ENCODE results near the gene ATG10.

DNA sequence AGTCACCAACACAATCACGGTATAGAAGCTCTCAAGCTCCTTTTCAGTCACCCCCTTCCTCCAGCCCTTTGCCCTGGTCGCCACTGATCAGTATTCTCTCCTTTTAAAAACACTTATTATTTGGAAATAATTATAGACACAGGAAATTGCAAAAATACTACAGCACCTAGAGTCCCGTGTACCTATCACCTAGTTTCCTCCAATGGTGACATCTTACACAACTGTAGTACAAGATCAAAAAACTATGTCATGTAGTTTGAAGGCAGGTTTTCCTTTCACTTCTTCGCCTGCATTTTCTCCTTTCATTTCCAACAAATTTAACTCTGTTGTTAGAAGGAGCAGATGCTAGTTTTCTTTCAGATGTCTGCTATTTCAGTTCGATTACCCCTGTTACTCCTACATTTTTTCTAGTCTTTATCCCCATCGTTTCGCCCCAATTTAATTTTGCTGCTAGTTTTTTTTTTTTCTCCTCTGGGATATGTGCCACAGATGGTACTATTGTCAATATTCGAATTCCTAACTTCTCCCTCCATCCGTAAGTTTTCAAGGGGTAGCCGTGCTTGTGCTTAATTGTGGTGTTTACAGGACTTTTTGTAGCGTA, 612 bp upstream of the ATG10 start:
- TF ChIP-seq, protein P1, sequence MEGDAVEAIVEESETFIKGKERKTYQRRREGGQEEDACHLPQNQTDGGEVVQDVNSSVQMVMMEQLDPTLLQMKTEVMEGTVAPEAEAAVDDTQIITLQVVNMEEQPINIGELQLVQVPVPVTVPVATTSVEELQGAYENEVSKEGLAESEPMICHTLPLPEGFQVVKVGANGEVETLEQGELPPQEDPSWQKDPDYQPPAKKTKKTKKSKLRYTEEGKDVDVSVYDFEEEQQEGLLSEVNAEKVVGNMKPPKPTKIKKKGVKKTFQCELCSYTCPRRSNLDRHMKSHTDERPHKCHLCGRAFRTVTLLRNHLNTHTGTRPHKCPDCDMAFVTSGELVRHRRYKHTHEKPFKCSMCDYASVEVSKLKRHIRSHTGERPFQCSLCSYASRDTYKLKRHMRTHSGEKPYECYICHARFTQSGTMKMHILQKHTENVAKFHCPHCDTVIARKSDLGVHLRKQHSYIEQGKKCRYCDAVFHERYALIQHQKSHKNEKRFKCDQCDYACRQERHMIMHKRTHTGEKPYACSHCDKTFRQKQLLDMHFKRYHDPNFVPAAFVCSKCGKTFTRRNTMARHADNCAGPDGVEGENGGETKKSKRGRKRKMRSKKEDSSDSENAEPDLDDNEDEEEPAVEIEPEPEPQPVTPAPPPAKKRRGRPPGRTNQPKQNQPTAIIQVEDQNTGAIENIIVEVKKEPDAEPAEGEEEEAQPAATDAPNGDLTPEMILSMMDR (IDR thresholded peaks at IDR 0.05), result no peak
- no peak for TF ChIP-seq POLR2A (IDR thresholded peaks at IDR 0.05)

Measured in uterus (tissue), 2 donors.